Measurements from ENCODE around the gene CCNI2.

DNA sequence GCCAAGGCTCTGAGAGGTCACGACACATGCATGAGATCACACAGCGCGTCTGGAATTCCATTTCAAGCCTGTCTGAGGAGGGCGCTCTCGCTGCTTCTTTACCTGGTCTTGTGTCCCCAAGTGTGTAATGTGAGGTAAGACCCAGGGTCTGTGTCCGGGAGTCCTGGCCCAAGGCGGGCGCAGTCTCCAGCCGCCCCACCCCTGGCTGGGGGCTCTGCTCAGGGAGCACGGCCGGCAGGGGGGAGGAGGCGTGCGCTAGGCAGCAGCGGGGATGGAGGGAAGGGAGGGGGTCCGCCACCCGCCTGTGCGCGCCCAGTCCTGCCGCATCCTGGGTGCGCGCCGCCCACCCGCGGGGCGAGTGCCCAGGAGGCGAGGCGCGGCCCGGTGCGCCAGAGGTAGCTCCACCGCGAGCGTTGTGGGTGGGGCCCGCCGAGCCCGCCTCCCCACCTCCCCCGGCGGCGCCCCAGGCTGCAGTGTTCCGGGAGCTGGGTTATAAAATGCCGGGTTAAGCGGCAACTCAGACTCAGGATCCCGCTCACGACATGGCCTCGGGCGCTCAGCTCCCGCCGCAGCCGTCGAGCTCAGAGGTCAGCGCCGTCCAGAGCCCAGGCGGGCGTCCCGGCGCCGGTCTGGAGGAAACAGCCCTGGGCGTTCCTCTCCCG lies at the start of gene CCNI2:
- TF ChIP-seq, protein P1, sequence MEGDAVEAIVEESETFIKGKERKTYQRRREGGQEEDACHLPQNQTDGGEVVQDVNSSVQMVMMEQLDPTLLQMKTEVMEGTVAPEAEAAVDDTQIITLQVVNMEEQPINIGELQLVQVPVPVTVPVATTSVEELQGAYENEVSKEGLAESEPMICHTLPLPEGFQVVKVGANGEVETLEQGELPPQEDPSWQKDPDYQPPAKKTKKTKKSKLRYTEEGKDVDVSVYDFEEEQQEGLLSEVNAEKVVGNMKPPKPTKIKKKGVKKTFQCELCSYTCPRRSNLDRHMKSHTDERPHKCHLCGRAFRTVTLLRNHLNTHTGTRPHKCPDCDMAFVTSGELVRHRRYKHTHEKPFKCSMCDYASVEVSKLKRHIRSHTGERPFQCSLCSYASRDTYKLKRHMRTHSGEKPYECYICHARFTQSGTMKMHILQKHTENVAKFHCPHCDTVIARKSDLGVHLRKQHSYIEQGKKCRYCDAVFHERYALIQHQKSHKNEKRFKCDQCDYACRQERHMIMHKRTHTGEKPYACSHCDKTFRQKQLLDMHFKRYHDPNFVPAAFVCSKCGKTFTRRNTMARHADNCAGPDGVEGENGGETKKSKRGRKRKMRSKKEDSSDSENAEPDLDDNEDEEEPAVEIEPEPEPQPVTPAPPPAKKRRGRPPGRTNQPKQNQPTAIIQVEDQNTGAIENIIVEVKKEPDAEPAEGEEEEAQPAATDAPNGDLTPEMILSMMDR (conservative IDR thresholded peaks at IDR 0.05 in 1 of 2, IDR thresholded peaks at IDR 0.05 in 1 of 2; ENCODE audit: low read depth in 1 of 2, low read length in 2 of 2): peak; percentile 17 to 40
- peak; percentile 85 for TF ChIP-seq EZH2 (IDR thresholded peaks at IDR 0.05; ENCODE audit: low read length, missing control alignments)
